Activated CD8-positive, alpha-beta memory T cell treated with anti-CD3 and anti-CD28 coated beads for 1 hour (primary cell): ENCODE measurements around the gene MSX1.

Experiments
- DNase-seq, 2 donors: peaks; one replicate each; pipeline ENCODE4 v3.0.0-alpha.2; 2020; ENCODE audit warnings: low read depth in 1 of 2; ENCODE audit errors: extremely low read depth in 1 of 2

MSX1 gene

GRCh38 chr4:4868758-4869723, 9.6 kb downstream of the MSX1 start:
- no peak for DNase-seq

DNA sequence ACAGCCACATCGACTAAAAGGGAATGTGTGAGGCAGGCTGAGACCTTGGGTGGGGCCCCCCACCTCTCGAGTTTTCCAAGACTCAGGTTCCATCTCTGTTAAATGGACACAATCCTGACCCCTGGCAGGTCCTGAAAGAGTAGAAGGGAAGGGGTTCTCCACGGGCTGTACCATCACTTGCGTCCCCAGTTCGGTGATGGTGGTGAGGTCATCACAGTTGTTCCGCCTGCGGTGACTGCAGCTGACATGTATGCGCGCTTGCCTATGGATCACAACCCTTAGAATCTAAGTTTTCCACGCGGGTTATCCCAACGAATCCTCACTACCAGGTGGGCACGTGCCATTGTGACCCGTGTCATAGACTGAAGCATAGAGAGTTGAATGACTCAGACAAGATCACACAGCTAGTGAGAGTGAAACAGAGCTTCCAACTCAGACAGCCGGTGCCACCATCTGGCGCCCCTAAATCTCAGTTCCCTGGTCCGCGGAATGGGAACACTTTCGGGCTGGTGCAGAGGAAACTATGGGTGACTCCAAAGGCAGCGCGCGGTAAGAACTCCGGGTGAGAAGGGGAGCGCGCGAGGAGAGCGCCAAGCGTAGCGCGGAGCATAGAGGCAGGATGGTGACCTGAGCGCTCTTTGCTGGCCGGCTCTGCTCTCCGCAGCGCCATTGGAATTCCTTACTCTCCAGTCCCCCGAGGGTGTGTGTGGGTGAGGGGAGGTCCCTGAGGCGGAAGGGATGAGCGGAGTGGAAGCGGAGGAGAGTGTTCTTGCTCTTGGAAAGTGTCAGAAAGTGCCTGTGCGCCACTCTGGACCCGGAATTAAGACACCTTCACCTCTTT, 10.5 kb downstream of the MSX1 start:
- DNase-seq: no peak

DNA sequence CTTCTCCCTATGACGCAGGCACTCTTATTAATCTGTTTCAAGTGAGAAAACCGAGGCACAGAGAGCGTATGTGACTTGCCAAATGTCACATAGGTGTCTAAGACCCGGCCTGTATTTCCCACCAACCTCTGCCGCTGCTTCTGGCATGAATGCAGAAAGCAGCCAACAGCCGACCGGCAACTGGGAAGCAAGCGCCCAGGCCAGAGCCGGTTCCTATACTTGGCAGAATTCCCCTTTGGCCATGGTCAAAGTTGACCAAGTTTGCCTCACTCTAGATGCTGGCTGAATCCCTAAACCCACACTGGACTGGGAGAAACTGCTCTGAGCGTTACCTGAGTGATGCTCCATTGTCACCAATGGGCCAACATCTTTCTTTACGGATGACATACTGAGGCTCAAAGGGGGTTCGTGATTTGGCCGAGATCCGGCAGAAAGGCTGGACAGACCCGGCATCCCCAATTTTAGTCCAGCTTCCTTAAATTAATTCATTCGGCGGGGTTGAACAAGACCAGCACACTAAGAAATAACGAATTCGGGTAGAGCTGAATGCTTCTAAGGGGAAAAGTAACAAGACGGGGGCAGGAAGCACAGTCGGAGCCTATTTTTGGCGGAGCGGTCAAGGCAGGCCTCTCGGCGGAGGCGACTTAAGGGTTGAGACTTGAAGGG, 11.2 kb downstream of the MSX1 start:
- DNase-seq: no peak

- no peak for DNase-seq
Measured at GRCh38 chr4:4871242-4871572, 11.7 kb downstream of the MSX1 start.

DNA sequence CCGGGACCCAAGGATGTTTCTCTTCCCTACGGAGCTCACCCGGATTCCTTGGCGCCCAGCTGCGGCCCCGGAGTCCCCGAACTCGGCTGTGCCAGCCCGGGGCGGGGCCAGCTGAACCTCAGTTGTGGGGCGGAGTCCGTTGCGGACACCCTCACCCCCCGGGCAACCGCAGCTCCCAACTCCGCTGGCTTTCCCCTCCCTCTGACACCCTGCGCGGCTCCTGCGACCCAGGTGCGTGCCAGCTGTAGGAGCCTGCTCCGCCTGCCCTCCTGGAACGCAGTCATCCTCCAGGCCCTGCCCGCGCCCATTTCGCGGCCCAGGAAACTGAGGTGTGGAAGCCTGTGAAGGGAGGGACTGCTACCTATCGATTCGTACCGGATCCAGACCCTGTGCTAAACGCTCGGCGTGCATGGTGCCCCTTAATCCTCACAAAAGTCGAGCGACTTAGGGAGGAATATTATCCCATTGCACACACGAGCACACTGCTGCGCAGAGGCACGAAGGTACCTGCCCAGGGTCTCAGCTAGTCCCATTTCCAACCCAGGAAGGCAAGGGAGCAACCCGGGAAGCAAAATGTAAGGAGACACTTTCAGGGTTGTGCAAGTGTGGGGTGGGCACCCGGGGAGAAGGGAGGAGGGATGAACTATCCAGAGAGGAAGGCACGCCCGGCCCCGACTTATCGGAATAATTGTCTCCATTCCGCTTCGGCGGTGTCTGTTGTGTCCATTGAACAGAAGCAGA, 12.3 kb downstream of the MSX1 start:
- DNase-seq: no peak

DNA sequence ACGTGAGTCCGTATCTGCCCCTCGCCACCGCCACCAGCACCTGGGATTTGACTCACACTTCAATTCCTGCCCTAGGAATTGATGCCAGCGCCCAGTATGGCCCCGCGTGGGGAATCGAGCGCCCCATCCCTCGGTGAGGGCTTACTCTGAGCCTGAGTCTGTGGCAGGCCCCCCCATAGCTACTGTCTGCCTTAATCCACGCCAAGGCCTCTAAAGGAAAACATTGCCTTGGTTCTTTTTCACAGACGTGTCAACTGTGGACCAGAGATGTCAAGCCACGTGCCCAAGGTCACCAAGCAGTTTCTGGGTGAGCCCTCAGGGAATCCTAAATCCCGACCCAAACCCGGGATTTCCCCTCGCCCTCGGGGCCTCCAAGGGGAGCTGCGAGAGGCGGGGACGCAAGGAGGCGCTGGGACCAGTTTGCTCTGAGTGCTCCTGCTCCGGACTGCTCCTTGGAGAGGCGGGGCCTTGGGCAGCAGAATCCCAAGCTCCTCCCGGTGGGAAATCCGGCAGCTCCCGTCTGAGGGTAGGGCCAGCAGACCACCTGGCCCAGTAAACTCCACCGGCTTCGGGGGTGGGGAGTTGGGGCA, 12.9 kb downstream of the MSX1 start:
- DNase-seq: no peak

GRCh38 chr4:4873203-4873602, 13.7 kb downstream of the MSX1 start:
- no peak for DNase-seq

DNA sequence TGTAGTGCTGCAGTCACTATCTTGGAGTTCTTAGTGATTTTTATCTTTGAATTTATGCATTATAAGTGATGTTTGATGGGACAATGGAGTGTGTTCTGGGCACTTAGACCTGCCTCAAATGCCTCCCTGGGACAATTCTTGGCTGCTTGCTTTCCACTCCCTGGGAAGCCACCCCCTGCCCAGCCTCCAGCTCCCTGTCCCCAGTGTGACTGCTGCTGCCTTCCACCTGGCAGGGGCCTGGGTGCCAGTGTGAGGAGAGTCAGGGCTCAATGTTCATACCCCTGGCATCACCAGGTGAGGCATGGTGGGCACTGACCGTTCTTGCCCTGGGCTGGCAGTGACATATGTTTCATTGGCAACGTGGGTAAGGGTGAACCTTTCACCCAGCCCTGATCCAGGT, 14.8 kb downstream of the MSX1 start:
- no peak for DNase-seq

GRCh38 chr4:4875147-4875546, 15.7 kb downstream of the MSX1 start:
- DNase-seq: no peak

GRCh38 chr4:4875611-4876010, 16.1 kb downstream of the MSX1 start:
- DNase-seq: no peak

DNA sequence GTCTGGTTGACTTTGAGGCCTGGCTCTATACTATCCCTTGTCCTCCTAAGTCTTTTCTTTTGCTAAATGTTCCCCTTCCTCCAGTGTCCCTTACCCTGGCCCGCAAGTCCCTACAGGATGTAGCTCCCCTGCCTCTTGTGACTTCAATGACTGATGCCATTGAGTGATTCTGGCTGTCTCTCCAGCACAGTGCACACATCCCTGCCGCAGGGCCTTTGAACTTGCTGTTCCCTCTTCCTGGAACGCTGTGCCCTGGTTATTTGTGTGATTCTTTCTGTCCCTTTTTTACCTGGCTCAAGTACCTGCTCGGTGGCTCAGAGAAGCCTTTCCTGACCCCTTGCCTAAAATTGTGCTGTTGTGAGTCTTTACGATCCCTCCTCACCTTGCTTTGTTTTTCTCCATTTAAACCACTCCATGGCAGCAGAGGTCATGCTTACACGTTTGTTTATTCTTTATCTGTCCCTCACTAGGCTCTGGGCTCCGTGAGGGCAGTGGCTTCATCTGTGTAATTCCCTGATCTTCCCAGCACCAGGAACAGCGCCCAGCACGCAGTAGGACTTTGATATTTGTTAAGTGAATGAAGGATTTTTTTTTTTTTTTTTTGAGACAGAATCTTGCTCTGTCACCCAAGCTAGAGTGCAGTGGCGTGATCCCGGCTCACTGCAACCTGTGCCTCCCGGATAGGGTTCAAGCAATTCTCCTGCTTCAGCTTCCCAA, 17.6 kb downstream of the MSX1 start:
- DNase-seq: no peak

DNA sequence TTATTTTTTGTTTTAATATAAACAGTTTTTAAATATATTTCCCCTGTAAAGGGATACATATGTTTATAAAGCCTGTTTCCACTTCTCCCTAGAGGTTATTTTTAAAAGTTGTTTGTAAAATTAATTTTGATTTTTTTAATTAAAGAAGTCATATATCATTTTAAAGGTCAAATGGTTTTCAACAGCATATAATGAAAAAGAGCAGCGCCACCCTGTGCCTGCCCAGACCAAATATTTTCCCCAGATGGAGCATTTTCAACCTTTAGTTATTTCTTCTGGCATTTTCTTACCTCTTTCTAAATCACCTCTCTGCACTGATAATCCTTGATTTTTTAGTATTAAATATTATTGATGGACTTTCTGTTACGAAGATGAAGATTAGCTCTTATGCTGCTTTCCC, 21.0 kb downstream of the MSX1 start:
- DNase-seq: no peak

GRCh38 chr4:4881432-4881831, 22.0 kb downstream of the MSX1 start:
- no peak for DNase-seq

GRCh38 chr4:4884611-4885010, 25.1 kb downstream of the MSX1 start:
- DNase-seq: no peak

GRCh38 chr4:4887426-4887825, 28.0 kb downstream of the MSX1 start:
- no peak for DNase-seq

DNA sequence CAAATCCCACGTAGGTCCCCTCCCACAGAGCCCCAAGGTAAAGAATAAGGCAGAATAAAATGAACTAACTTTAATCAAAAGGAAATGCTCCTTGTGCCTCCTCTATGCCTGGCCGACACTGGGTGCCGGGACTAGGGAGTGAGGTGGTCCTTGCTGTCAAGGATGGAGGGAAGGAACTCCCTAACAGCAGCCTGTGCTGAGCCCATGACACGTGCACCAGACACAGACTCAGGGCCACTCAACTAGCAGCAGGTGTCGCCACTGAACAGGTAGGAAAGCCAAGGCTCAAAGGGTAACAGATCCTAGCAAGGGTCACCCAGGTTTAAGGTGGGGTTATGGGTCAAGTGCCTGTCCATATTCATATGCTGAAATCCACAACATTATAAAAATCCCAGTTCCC, 29.2 kb downstream of the MSX1 start:
- DNase-seq: no peak

DNA sequence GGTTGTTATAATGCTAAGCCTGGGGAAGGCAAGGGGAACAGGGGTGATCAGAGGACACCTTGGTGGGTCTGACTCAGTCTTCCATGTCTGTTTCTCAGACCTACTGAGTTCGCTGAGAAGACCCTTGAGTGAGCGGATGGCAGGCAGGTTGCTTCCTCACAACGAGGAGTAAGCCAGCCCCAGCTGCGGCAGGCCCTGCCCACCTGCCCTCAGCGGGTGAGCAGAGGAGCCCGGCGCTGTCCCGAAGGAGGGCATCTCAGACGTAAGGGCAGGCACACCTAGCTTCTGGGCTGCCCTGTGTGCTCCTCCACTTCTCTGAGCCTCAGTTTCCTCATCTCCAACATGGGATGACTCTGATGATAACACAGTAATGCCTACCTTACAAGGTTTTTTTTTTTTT, 30.3 kb downstream of the MSX1 start:
- no peak for DNase-seq

DNA sequence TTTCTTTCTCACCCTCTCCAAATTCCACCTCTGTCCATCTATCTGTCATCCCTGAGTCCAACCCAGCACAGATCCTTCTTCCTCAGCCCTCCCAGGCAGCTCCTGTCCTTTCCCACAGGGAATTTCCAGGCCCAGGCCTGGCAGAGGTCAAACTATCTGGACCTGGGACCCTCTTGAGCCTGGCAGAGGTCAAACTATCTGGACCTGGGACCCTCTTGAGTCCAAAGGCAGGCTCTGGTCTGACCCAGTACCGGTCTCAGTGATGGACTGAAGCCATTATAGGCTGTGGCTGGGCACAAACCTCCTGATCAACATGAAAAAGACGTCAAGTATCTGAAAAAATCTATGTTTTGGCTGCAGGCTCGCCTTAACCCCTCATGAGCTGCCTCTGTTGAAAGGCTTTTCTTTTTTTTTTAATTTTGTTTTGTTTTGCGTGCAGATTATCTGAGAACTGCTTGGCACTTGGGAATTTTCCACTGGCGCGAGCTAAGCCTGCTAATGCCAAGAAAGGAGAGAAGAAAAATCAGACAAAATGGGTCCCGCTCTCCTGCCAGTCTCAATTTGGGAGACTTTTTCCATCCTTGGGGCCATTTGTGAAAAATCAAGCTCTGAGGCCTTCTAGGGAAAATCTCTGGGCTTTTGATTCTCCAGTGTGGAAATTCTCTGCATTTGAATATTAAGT, 31.2 kb downstream of the MSX1 start:
- no peak for DNase-seq

DNA sequence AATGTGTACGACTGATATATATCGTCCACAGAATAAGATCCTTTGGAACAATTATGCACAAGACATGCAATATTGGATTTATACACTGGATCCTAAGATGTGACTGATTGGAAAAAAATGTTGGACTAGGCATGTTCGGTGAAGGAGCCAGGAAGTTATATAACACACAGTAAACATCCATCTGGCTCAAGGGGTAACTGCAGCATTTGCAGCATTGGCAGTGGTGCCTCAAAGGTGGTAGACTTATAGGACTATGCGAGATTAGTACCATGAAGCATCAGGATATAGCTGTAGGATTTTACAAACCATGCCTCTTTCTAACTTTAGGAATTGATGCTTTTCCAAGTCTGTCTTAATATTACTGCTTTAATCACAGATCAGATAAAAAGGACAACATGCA, 34.3 kb downstream of the MSX1 start:
- DNase-seq: no peak
